ENCODE results near the gene TRMT1L. TPM values are rescaled to one million over a fixed set of nuclear protein-coding genes. Genes with fewer than 3 reads are reported as not detected.

Gene TRMT1L
- total RNA-seq, 2 experiments from 2014 or later, result 15.0 to 25.7 TPM

GRCh38 chr1:185070051-185070450 is 86.7 kb downstream of the TRMT1L start:
- TF ChIP-seq EZH2phosphoT487 (IDR thresholded peaks at IDR 0.05; ENCODE audit: borderline replicate concordance, low read depth, low read length), result no peak
- TF ChIP-seq CTCF (conservative IDR thresholded peaks at IDR 0.05; ENCODE audit: low read length), result no peak
- BruUV-seq (replicated peaks), result no TSS peak
- intact Hi-C loops (cut with micrococcal nuclease; ENCODE audit: unreplicated experiment), result no loop called here
- H3K4me2 ChIP-seq (ENCODE audit: low read length), result no peak overlapping the region
- peaks cover 5% of the 10 kb centered on the region; the same call in 1 of the 2 replicates for H4K20me1 ChIP-seq (ENCODE audit: insufficient read depth, low read length)
- H3K4me3 ChIP-seq (ENCODE audit: low read depth, low read length, poor library complexity, severe bottlenecking), result no peak overlapping the region
- DNase-seq (ENCODE audit: low spot score), result no peak
- no peaks in the 10 kb centered on the region for H3K4me1 ChIP-seq (ENCODE audit: insufficient read depth, low read length, poor library complexity, severe bottlenecking)
- H3K27ac ChIP-seq (ENCODE audit: low read depth, low read length, poor library complexity, severe bottlenecking), result no peak overlapping the region
- no peak overlapping the region for H2AFZ ChIP-seq (ENCODE audit: low read length)
- no peaks in the 10 kb centered on the region; the same call in 1 of the 2 replicates for H3K36me3 ChIP-seq (ENCODE audit: insufficient read depth, low read length)
- H3K9me3 ChIP-seq (ENCODE audit: low read length), result no peaks in the 10 kb centered on the region
- POLR2A ChIA-PET, result interaction anchor here (0.5 kb wide), 1 partner anchor 1750 kb away, joined by 4 read pairs; no protein-coding TSS in a partner anchor
- H3K9me2 ChIP-seq (ENCODE audit: insufficient read depth, low read length), result no peaks in the 10 kb centered on the region
- peaks cover 17% of the 10 kb centered on the region; the same call in 1 of the 2 replicates for H3K79me2 ChIP-seq (ENCODE audit: insufficient read depth, low read depth, low read length)
- CTCF ChIA-PET (ENCODE audit: unreplicated experiment), result no interaction called here

GRCh38 chr1:185069202-185069772 is 87.5 kb downstream of the TRMT1L start:
- TF ChIP-seq EZH2phosphoT487 (IDR thresholded peaks at IDR 0.05; ENCODE audit: borderline replicate concordance, low read depth, low read length), result no peak
- no peak for TF ChIP-seq CTCF (conservative IDR thresholded peaks at IDR 0.05; ENCODE audit: low read length)
- Histone ChIP-seq H3K9me3 (ENCODE audit: low read length) (0 out of 2 replicates have a peak, but pooled peaks cover 6% of the 10 kb centered on the region), H4K20me1 (ENCODE audit: insufficient read depth, low read length) (peaks cover 5% of the 10 kb centered on the region; the same call in 1 of the 2 replicates), H3K36me3 (ENCODE audit: insufficient read depth, low read length) (peaks cover 2% of the 10 kb centered on the region; the same call in 1 of the 2 replicates), H3K4me1 (ENCODE audit: insufficient read depth, low read length, poor library complexity, severe bottlenecking) (no peaks in the 10 kb centered on the region), H2AFZ (ENCODE audit: low read length) (no peak overlapping the region), H3K9me2 (ENCODE audit: insufficient read depth, low read length) (no peaks in the 10 kb centered on the region), H3K4me3 (ENCODE audit: low read depth, low read length, poor library complexity, severe bottlenecking) (no peak overlapping the region), H3K27ac (ENCODE audit: low read depth, low read length, poor library complexity, severe bottlenecking) (no peak overlapping the region), H3K79me2 (ENCODE audit: insufficient read depth, low read depth, low read length) (peaks cover 22% of the 10 kb centered on the region; the same call in 1 of the 2 replicates), H3K4me2 (ENCODE audit: low read length) (no peak overlapping the region)
- no peak for DNase-seq (ENCODE audit: low spot score)
- ChIA-PET POLR2A (interaction anchor here (1.0 to 1.5 kb wide), 4 partner anchors 9 to 88 kb away, joined by 3 to 5 read pairs (median 4); partner anchors contain the start of gene SWT1), CTCF (ENCODE audit: unreplicated experiment) (no interaction called here)
- BruUV-seq (replicated peaks), result no TSS peak
- intact Hi-C loops (cut with micrococcal nuclease; ENCODE audit: unreplicated experiment), result no loop called here

- Histone ChIP-seq H3K4me2 (ENCODE audit: low read length) (no peak overlapping the region), H3K9me2 (ENCODE audit: insufficient read depth, low read length) (no peaks in the 10 kb centered on the region), H3K36me3 (ENCODE audit: insufficient read depth, low read length) (peaks cover 2% of the 10 kb centered on the region; the same call in 1 of the 2 replicates), H3K79me2 (ENCODE audit: insufficient read depth, low read depth, low read length) (peaks cover 30% of the 10 kb centered on the region; the same call in 1 of the 2 replicates), H3K4me3 (ENCODE audit: low read depth, low read length, poor library complexity, severe bottlenecking) (no peak overlapping the region), H2AFZ (ENCODE audit: low read length) (no peak overlapping the region), H3K27ac (ENCODE audit: low read depth, low read length, poor library complexity, severe bottlenecking) (no peak overlapping the region), H4K20me1 (ENCODE audit: insufficient read depth, low read length) (peaks cover 5% of the 10 kb centered on the region; the same call in 1 of the 2 replicates), H3K9me3 (ENCODE audit: low read length) (0 out of 2 replicates have a peak, but pooled peaks cover 13% of the 10 kb centered on the region), H3K4me1 (ENCODE audit: insufficient read depth, low read length, poor library complexity, severe bottlenecking) (no peaks in the 10 kb centered on the region)
- BruUV-seq (replicated peaks), result no TSS peak
- DNase-seq (ENCODE audit: low spot score), result no peak
- TF ChIP-seq CTCF (conservative IDR thresholded peaks at IDR 0.05; ENCODE audit: low read length), result no peak
- TF ChIP-seq EZH2phosphoT487 (IDR thresholded peaks at IDR 0.05; ENCODE audit: borderline replicate concordance, low read depth, low read length), result no peak
- intact Hi-C loops (cut with micrococcal nuclease; ENCODE audit: unreplicated experiment), result no loop called here
- ChIA-PET POLR2A (interaction anchor here (1.0 to 1.5 kb wide), 3 partner anchors 8 to 89 kb away, joined by 3 to 5 read pairs (median 4); partner anchors contain the start of gene SWT1), CTCF (ENCODE audit: unreplicated experiment) (no interaction called here)
Measured at GRCh38 chr1:185068341-185068740, 88.4 kb downstream of the TRMT1L start.

Measured in OCI-LY7 (cell line).